GM13976 (cell line): ENCODE data around the gene ZNF619.

Source experiments
- DNase-seq: peaks from one replicate; pipeline ENCODE4 v3.0.0; 2012; ENCODE audit warnings: low spot score
- CTCF ChIP-seq: IDR thresholded peaks from 2 replicates; pipeline ENCODE4 v1.5.1; 2012; ENCODE audit warnings: borderline replicate concordance, mild to moderate bottlenecking; ENCODE audit not compliant: insufficient read depth; ENCODE audit errors: extremely low read depth, missing control alignments, control extremely low read depth
- in situ Hi-C: fragments of 300-500 bp; cut with MboI; formaldehyde crosslinking; loops from one replicate; pipeline ENCODE4 v1.12.0; 2022; ENCODE audit warnings: low sequenced_read_pairs, mixed read lengths, inconsistent platforms; ENCODE audit not compliant: unreplicated experiment

ZNF619 gene

GRCh38 chr3:40524222-40524567, 47.3 kb downstream of the ZNF619 start:
- TF ChIP-seq CTCF: no peak
- DNase-seq: no peak
- in situ Hi-C loops: no loop called here

GRCh38 chr3:40524568-40525285, 47.8 kb downstream of the ZNF619 start, which contains the start of gene ZNF621:
Gene ZNF621, plus strand, starts transcription at chr3:40524960. Its CDS starts 881 bp downstream, at chr3:40525841.
- in situ Hi-C loops: no loop called here
- TF ChIP-seq CTCF: no peak
- peak; percentile 96 for DNase-seq

- no peak for DNase-seq
- in situ Hi-C loops: no loop called here
- TF ChIP-seq CTCF: no peak
Observed at GRCh38 chr3:40528426-40528825, 51.5 kb downstream of the ZNF619 start.

GRCh38 chr3:40532252-40532651, 55.3 kb downstream of the ZNF619 start:
- in situ Hi-C loops: no loop called here
- TF ChIP-seq CTCF: no peak
- DNase-seq: no peak

GRCh38 chr3:40534283-40534682, 57.4 kb downstream of the ZNF619 start:
- no peak for DNase-seq
- no peak for TF ChIP-seq CTCF
- in situ Hi-C loops: no loop called here
